ENCODE results near the gene ZNF697. TPM values are rescaled to one million over a fixed set of nuclear protein-coding genes. Genes with fewer than 3 reads are reported as not detected.
"Not testable (repeated sequence)": the region's sequence is repeated elsewhere in the genome, so short reads cannot be mapped to it uniquely, and the experiment has no call there.

Gene ZNF697
- total RNA-seq, 1 experiment from 2014 or later: 17.4 TPM

GRCh38 chr1:119602789-119603188 lies 45.3 kb downstream of the ZNF697 start:
- H4K91ac ChIP-seq (ENCODE audit: insufficient read length, low read depth, low read length); H3K56ac ChIP-seq (ENCODE audit: insufficient read length, low read depth, low read length); H4K20me1 ChIP-seq (ENCODE audit: control insufficient read depth, insufficient read depth, insufficient read length); H2AK5ac ChIP-seq (ENCODE audit: insufficient read length, low read length); H3K23ac ChIP-seq (ENCODE audit: insufficient read length, low read depth, low read length); H3K27ac ChIP-seq (ENCODE audit: insufficient read length, low read depth, low read length); H3K27me3 Mint-ChIP-seq (ENCODE audit: low read depth); H2BK15ac ChIP-seq (ENCODE audit: low read depth, low read length); H4K8ac ChIP-seq (replicated peaks; ENCODE audit: insufficient read length, low read depth, low read length); H3K4me3 Mint-ChIP-seq; H3K4me1 Mint-ChIP-seq; H2BK20ac ChIP-seq (ENCODE audit: low read depth, low read length, poor library complexity, severe bottlenecking); H2BK120ac ChIP-seq (ENCODE audit: low read depth, low read length, poor library complexity, severe bottlenecking); H3K79me2 ChIP-seq (ENCODE audit: insufficient read depth, low read length); H3K36me3 Mint-ChIP-seq (ENCODE audit: insufficient read depth in 1 of 3, low read depth in 3 of 3); H3K23me2 ChIP-seq (ENCODE audit: insufficient read length, low read depth, low read length, poor library complexity, severe bottlenecking); H3K9me3 ChIP-seq (ENCODE audit: control insufficient read depth, low read depth, low read length); H2AFZ ChIP-seq (ENCODE audit: low read length); H3K18ac ChIP-seq (ENCODE audit: insufficient read length, low read depth, low read length); H3K9me3 Mint-ChIP-seq; H3K4me2 ChIP-seq (ENCODE audit: insufficient read depth, insufficient read length, low read length); H2BK5ac ChIP-seq (ENCODE audit: insufficient read length, low read length); H3K4ac ChIP-seq (ENCODE audit: low read depth, low read length); H3K27me3 ChIP-seq (ENCODE audit: insufficient read depth, low read length); H3T11ph ChIP-seq (ENCODE audit: low read length); H3K27ac Mint-ChIP-seq; H3K9ac ChIP-seq (ENCODE audit: extremely low read depth, insufficient read length, low read length); H3K14ac ChIP-seq (ENCODE audit: insufficient read depth, low read length); H4K5ac ChIP-seq (ENCODE audit: insufficient read length, low read depth, low read length); H3K4me1 ChIP-seq (ENCODE audit: insufficient read depth, low read length); DNase-seq; H2BK12ac ChIP-seq (ENCODE audit: insufficient read length, low read depth, low read length); H3K79me1 ChIP-seq (ENCODE audit: insufficient read depth, low read depth, low read length, poor library complexity, severe bottlenecking): not testable (repeated sequence)
- WGBS (ENCODE audit: extremely low coverage, insufficient read length, low lambda C conversion rate): no CpG with 5 or more reads among the region's 3 CpGs

All from H9 (cell line).